RWPE1 (cell line): ENCODE data around the gene INSM1.

Experiments
- CTCF ChIA-PET: fragments of 350-600 bp; sonication (Branson Sonifier 250); formaldehyde crosslinking; extraction: SDS; loops from one replicate; lab custom pipeline; 2021; lab: Yijun Ruan, JAX
- POLR2A ChIA-PET: fragments of 400-600 bp; formaldehyde crosslinking; extraction: SDS; loops from one replicate; lab custom pipeline; 2020; ENCODE audit warnings: antibody characterized with exemption; ENCODE audit not compliant: low non-redundant PET; lab: Yijun Ruan, JAX
- DNase-seq: peaks from one replicate; pipeline ENCODE4 v3.0.0; 2012; ENCODE audit warnings: low spot score
- H3K27ac ChIP-seq: fragments of 450-650 bp; 2 replicates; pipeline ENCODE4 v1.5.1; 2017
- CTCF ChIP-seq: fragments of 450-650 bp; conservative IDR thresholded peaks from 2 replicates; pipeline ENCODE4 v1.5.1; 2017; ENCODE audit warnings: low read depth, mild to moderate bottlenecking

INSM1 gene

GRCh38 chr20:20358801-20359200 is 9.1 kb upstream of the INSM1 start:
- DNase-seq: no peak
- ChIA-PET CTCF (interaction anchor here (2.1 kb wide), 1 partner anchor 11 kb away, joined by 5 read pairs; no protein-coding TSS in a partner anchor), POLR2A (no interaction called here)
- no peak for TF ChIP-seq CTCF
- no peak overlapping the region for H3K27ac ChIP-seq

GRCh38 chr20:20359628-20360027 is 8.3 kb upstream of the INSM1 start:
- CTCF ChIA-PET: interaction anchor here (0.6 to 2.1 kb wide), 4 partner anchors 10 to 280 kb away, joined by 3 to 5 read pairs (median 4); no protein-coding TSS in a partner anchor
- DNase-seq: no peak
- POLR2A ChIA-PET: no interaction called here
- no peak for TF ChIP-seq CTCF
- no peak overlapping the region for H3K27ac ChIP-seq

- CTCF ChIA-PET: interaction anchor here (0.6 to 2.1 kb wide), 2 partner anchors 9 to 281 kb away, joined by 3 to 5 read pairs; no protein-coding TSS in a partner anchor
- POLR2A ChIA-PET: no interaction called here
- no peak overlapping the region for H3K27ac ChIP-seq
- peak; percentile 69 for DNase-seq
- TF ChIP-seq CTCF: peak; percentile 93
Observed at GRCh38 chr20:20360464-20360863, 7.4 kb upstream of the INSM1 start.

GRCh38 chr20:20362774-20363433 is 5.0 kb upstream of the INSM1 start:
- POLR2A ChIA-PET: no interaction called here
- CTCF ChIA-PET: no interaction called here
- no peak for DNase-seq
- no peak overlapping the region for H3K27ac ChIP-seq
- TF ChIP-seq CTCF: no peak

GRCh38 chr20:20363434-20363798 is 4.5 kb upstream of the INSM1 start:
- no peak for TF ChIP-seq CTCF
- no peak for DNase-seq
- ChIA-PET POLR2A (no interaction called here), CTCF (no interaction called here)
- no peak overlapping the region for H3K27ac ChIP-seq

- TF ChIP-seq CTCF: no peak
- ChIA-PET POLR2A (no interaction called here), CTCF (no interaction called here)
- no peak for DNase-seq
- H3K27ac ChIP-seq: no peak overlapping the region
Observed at GRCh38 chr20:20363799-20364592, 3.9 kb upstream of the INSM1 start.
